Stimulated activated CD8-positive, alpha-beta memory T cell treated with anti-CD3 and anti-CD28 coated beads, Interleukin-7, amount 100 ng/mL, for 1 hour (primary cell): Measurements from ENCODE around the gene LRPAP1.
A peak's percentile ranks its signal among the peaks of the same experiment; 100 is the strongest.

Source experiments
- DNase-seq, 2 donors: peaks; one replicate each; pipeline ENCODE4 v3.0.0-alpha.2; 2020; ENCODE audit warnings: low read depth in 2 of 2

The LRPAP1 gene

GRCh38 chr4:3485011-3485791, 47.0 kb downstream of the LRPAP1 start:
- no peak for DNase-seq

- no peak for DNase-seq
Observed at GRCh38 chr4:3484057-3484973, 47.9 kb downstream of the LRPAP1 start.

DNA sequence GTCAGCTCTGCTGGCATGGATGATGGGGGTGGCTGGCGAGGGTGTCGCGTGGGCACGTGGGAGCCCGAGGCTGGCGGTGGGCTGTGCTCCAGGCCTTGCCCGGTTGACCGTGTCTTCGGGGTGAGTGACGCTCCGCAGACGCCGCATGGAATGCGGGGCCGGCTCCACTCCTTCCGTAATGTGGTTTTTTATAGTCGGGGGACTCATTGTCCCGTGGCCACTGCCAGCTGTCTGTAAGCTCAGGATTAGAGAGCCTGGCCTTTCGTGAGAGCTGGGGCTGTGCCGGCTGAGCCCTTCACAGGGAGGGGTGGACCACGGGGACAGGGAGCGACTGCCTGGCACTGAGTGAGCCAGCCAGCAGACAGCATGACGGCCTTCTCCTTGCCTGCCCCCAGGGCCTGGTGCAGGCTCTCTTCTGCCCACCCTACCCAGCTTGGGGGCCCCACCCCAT, 48.7 kb downstream of the LRPAP1 start:
- DNase-seq: no peak

DNA sequence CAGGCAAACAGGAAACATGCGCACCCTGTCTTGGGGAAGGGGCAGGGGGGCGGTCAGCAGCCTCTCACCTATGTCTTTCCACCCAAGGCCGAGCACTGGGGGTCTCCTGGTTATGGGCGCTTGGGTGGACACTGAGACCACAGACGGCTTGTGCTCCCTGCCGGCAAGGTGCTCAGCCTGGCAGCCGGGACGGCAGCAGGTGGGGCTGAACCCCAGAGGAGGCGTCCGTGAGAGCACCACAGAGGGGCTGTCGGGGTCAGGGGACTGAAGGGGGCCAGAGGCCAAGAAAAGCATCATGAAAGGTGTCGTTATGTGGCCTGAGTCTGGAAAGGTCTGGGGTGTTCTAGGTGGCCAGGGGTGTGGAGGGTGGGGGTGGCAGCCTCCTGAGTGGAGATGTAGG, 49.5 kb downstream of the LRPAP1 start:
- DNase-seq: no peak

- no peak for DNase-seq
Observed at GRCh38 chr4:3481783-3482393, 50.3 kb downstream of the LRPAP1 start.

GRCh38 chr4:3481113-3481531, 51.1 kb downstream of the LRPAP1 start:
- DNase-seq: no peak

GRCh38 chr4:3480528-3481112, 51.6 kb downstream of the LRPAP1 start:
- peak; percentile 35 to 52 for DNase-seq

DNA sequence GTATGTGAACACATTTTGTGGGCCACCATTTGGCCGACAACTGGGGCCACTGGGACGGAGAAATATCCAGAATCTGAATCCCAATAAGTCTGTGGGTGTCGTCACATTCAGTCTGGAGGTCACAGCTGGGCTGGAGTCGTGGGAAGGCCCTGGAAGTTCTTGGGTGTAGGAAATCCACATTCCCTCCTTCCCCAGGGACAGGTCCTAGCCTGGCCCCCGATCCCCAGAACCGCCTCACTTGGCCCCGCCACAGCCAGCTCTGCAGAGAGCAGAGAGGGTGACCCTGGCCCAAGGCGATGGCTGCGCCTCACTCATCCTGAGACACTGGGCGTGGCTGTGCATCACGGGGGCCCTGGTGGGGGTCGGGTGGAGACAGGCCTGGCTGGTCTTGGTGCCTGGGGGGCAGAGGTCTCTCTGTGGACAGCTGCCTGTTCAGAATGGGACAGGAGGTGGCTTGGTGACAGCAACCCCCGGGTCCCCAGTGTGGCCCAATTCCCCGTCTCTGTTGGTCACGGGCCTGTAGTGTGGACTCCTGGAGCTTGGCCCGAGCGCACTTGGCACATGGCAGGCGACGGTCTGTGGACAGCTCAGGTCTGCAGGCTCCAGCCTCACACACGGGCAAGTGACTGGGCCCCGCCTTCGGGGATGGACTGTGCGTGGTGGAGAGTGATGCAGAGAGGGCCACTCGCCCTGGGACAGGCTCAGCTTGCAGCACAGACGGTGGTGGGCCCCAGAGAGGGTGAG, 52.7 kb downstream of the LRPAP1 start:
- DNase-seq: no peak

- DNase-seq: no peak
Observed at GRCh38 chr4:3478446-3479357, 53.5 kb downstream of the LRPAP1 start.

GRCh38 chr4:3477750-3478430, 54.3 kb downstream of the LRPAP1 start:
- DNase-seq: no peak

DNA sequence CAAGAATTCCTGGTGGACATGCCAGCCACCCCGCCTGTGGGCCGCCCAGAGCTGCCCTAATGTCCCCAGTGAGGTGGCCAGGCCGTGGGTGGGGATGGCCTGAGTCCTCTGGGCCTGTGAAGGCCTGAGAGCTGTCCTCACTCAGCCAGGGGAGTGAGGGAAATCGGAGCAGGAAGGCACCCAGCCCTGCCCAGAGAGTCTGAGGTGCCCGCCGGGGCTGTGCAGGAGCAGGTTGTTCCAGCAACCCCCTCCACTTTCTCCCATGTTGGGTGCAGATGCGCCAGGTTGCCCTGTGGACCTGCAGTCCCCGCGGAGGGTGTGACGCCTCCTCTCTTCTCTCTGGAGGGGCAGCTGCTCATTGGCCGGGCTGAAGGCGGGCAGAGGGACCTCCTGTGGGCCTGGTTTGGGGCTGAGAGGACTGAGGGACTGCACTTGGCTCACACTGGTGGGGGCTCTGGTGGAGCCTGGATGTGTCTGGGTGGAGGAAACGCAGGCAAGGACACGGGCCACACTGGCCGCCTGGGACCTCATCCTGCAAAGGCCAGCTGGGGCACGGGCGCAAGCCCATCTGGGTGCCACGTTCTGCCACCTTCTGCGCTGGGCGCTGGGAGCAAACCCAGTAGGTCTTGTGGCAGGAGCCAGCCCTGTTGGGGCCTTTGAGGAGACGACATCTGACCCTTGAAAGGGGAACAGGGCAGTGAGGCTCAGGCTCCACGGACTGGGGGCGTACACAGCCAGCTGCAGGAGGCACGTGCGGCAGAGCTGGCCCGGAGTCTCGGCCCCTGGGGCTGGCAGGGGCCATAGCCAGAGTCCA, 55.1 kb downstream of the LRPAP1 start:
- DNase-seq: no peak

- DNase-seq: no peak
Observed at GRCh38 chr4:3476341-3476747, 55.9 kb downstream of the LRPAP1 start.

- DNase-seq: no peak
Observed at GRCh38 chr4:3475713-3476260, 56.4 kb downstream of the LRPAP1 start.

- DNase-seq: no peak
Observed at GRCh38 chr4:3475041-3475712, 57.0 kb downstream of the LRPAP1 start.

- no peak for DNase-seq
Observed at GRCh38 chr4:3473996-3474765, 58.0 kb downstream of the LRPAP1 start.

- no peak for DNase-seq
Observed at GRCh38 chr4:3473181-3473950, 58.9 kb downstream of the LRPAP1 start.
